NCI-H2171 (cell line): Measurements from ENCODE around the gene ZNF182.
"Not testable (repeated sequence)": the region's sequence is repeated elsewhere in the genome, so short reads cannot be mapped to it uniquely, and the experiment has no call there.

ENCODE experiments used
- DNase-seq: peaks from one replicate; lab custom pipeline; 2025; lab: John Stamatoyannopoulos, UW

ZNF182 gene

GRCh38 chrX:48001260-48001659, 2.5 kb downstream of the ZNF182 start:
- no peak for DNase-seq

- no peak for DNase-seq
These were observed 11.1 kb downstream of the ZNF182 start for GRCh38 chrX:47992669-47993068.

GRCh38 chrX:47992095-47992380, 11.8 kb downstream of the ZNF182 start:
- DNase-seq, result no peak

- DNase-seq, result no peak
These were observed 12.3 kb downstream of the ZNF182 start for GRCh38 chrX:47991263-47992094.

GRCh38 chrX:47976254-47977151, 27.3 kb downstream of the ZNF182 start:
- no peak for DNase-seq

GRCh38 chrX:47973235-47973634, 30.6 kb downstream of the ZNF182 start:
- DNase-seq, result no peak

GRCh38 chrX:47965526-47965925, 38.3 kb downstream of the ZNF182 start:
- not testable (repeated sequence) for DNase-seq

GRCh38 chrX:47961830-47962229, 42.0 kb downstream of the ZNF182 start:
- DNase-seq, result not testable (repeated sequence)

- DNase-seq, result no peak
These were observed 43.4 kb downstream of the ZNF182 start for GRCh38 chrX:47960406-47960805.

GRCh38 chrX:47958761-47959342, 44.9 kb downstream of the ZNF182 start:
- no peak for DNase-seq

GRCh38 chrX:47958206-47958605, 45.6 kb downstream of the ZNF182 start:
- not testable (repeated sequence) for DNase-seq

- DNase-seq, result no peak
These were observed 47.8 kb downstream of the ZNF182 start for GRCh38 chrX:47956016-47956415.

- not testable (repeated sequence) for DNase-seq
These were observed 48.5 kb downstream of the ZNF182 start for GRCh38 chrX:47955295-47955694.

- DNase-seq, result no peak
These were observed 62.4 kb downstream of the ZNF182 start for GRCh38 chrX:47941423-47941822.

- DNase-seq, result no peak
These were observed 63.3 kb downstream of the ZNF182 start for GRCh38 chrX:47940448-47940847.

- DNase-seq, result no peak
These were observed 66.9 kb downstream of the ZNF182 start for GRCh38 chrX:47936940-47937317.

- no peak for DNase-seq
These were observed 67.4 kb downstream of the ZNF182 start for GRCh38 chrX:47936224-47936939.

GRCh38 chrX:47933946-47934345, 69.8 kb downstream of the ZNF182 start:
- no peak for DNase-seq

- not testable (repeated sequence) for DNase-seq
These were observed 71.8 kb downstream of the ZNF182 start for GRCh38 chrX:47931970-47932369.

- DNase-seq, result no peak
These were observed 76.6 kb downstream of the ZNF182 start for GRCh38 chrX:47927212-47927611.
